ENCODE data around the gene CRNKL1.
A peak's percentile ranks its signal among the peaks of the same experiment; 100 is the strongest.

CRNKL1 gene

GRCh38 chr20:20052074-20052970, at the start of gene CRNKL1, which contains the start of gene CFAP61:
Gene CRNKL1, minus strand, starts transcription at chr20:20052466. Its CDS starts 124 bp downstream, at chr20:20052342.
Gene CFAP61, plus strand, starts transcription at chr20:20052532. Its CDS starts 4,122 bp downstream, at chr20:20056654.
- DNase-seq (ENCODE audit: low read depth in 2 of 2), result peak; percentile 94

- DNase-seq (ENCODE audit: low read depth in 2 of 2), result no peak
These were observed 48.6 kb upstream of the CRNKL1 start for GRCh38 chr20:20100881-20101280.

GRCh38 chr20:20096421-20096820, 44.2 kb upstream of the CRNKL1 start:
- DNase-seq (ENCODE audit: low read depth in 2 of 2), result no peak

GRCh38 chr20:20095114-20095872, 43.0 kb upstream of the CRNKL1 start:
- DNase-seq (ENCODE audit: low read depth in 2 of 2), result no peak

- DNase-seq (ENCODE audit: low read depth in 2 of 2), result no peak
These were observed 42.1 kb upstream of the CRNKL1 start for GRCh38 chr20:20094410-20094809.

- DNase-seq (ENCODE audit: low read depth in 2 of 2), result no peak
These were observed 40.6 kb upstream of the CRNKL1 start for GRCh38 chr20:20092827-20093226.

- no peak for DNase-seq (ENCODE audit: low read depth in 2 of 2)
These were observed 37.7 kb upstream of the CRNKL1 start for GRCh38 chr20:20089939-20090338.

GRCh38 chr20:20089018-20089417, 36.8 kb upstream of the CRNKL1 start:
- no peak for DNase-seq (ENCODE audit: low read depth in 2 of 2)

- no peak for DNase-seq (ENCODE audit: low read depth in 2 of 2)
These were observed 33.5 kb upstream of the CRNKL1 start for GRCh38 chr20:20085812-20086211.

- DNase-seq (ENCODE audit: low read depth in 2 of 2), result no peak
These were observed 32.8 kb upstream of the CRNKL1 start for GRCh38 chr20:20085071-20085470.

GRCh38 chr20:20084296-20084752, 32.1 kb upstream of the CRNKL1 start:
- no peak for DNase-seq (ENCODE audit: low read depth in 2 of 2)

GRCh38 chr20:20083807-20084206, 31.5 kb upstream of the CRNKL1 start:
- DNase-seq (ENCODE audit: low read depth in 2 of 2), result no peak

- no peak for DNase-seq (ENCODE audit: low read depth in 2 of 2)
These were observed 27.0 kb upstream of the CRNKL1 start for GRCh38 chr20:20079102-20079784.

GRCh38 chr20:20078041-20078440, 25.8 kb upstream of the CRNKL1 start:
- DNase-seq (ENCODE audit: low read depth in 2 of 2), result no peak

- DNase-seq (ENCODE audit: low read depth in 2 of 2), result no peak
These were observed 24.2 kb upstream of the CRNKL1 start for GRCh38 chr20:20076297-20077065.

- no peak for DNase-seq (ENCODE audit: low read depth in 2 of 2)
These were observed 22.8 kb upstream of the CRNKL1 start for GRCh38 chr20:20075032-20075431.

GRCh38 chr20:20073801-20074371, 21.6 kb upstream of the CRNKL1 start:
- DNase-seq (ENCODE audit: low read depth in 2 of 2), result no peak

GRCh38 chr20:20070871-20071726, 18.8 kb upstream of the CRNKL1 start:
- no peak for DNase-seq (ENCODE audit: low read depth in 2 of 2)

- DNase-seq (ENCODE audit: low read depth in 2 of 2), result no peak
These were observed 13.1 kb upstream of the CRNKL1 start for GRCh38 chr20:20065361-20065760.
